Measurements from ENCODE around the gene MAP4K2.

Gene MAP4K2

GRCh38 chr11:64766881-64767280, 36.1 kb downstream of the MAP4K2 start:
- no peak for FAIRE-seq

GRCh38 chr11:64765851-64766665, 37.0 kb downstream of the MAP4K2 start:
- FAIRE-seq = no peak

GRCh38 chr11:64765291-64765850, 37.6 kb downstream of the MAP4K2 start:
- no peak for FAIRE-seq

- no peak for FAIRE-seq
Observed at GRCh38 chr11:64764753-64765152, 38.3 kb downstream of the MAP4K2 start.

- no peak for FAIRE-seq
Observed at GRCh38 chr11:64764040-64764611, 38.9 kb downstream of the MAP4K2 start.

GRCh38 chr11:64763526-64764039, 39.4 kb downstream of the MAP4K2 start:
- no peak for FAIRE-seq

GRCh38 chr11:64762674-64763525, 40.1 kb downstream of the MAP4K2 start:
- FAIRE-seq = no peak

- no peak for FAIRE-seq
Observed at GRCh38 chr11:64762277-64762673, 40.7 kb downstream of the MAP4K2 start.

- no peak for FAIRE-seq
Observed at GRCh38 chr11:64760759-64761420, 42.1 kb downstream of the MAP4K2 start.

GRCh38 chr11:64759722-64760719, 43.0 kb downstream of the MAP4K2 start, which contains the start of gene PYGM:
TSS of gene PYGM (minus strand) at chr11:64759974. CDS start at chr11:64759898, 76 bp downstream.
- FAIRE-seq = no peak

GRCh38 chr11:64759131-64759721, 43.8 kb downstream of the MAP4K2 start:
- no peak for FAIRE-seq

GRCh38 chr11:64758330-64759079, 44.5 kb downstream of the MAP4K2 start:
- no peak for FAIRE-seq

- FAIRE-seq = no peak
Observed at GRCh38 chr11:64757549-64758329, 45.3 kb downstream of the MAP4K2 start.

GRCh38 chr11:64755681-64756361, 47.2 kb downstream of the MAP4K2 start:
- no peak for FAIRE-seq

- FAIRE-seq = no peak
Observed at GRCh38 chr11:64754919-64755662, 47.9 kb downstream of the MAP4K2 start.

- FAIRE-seq = no peak
Observed at GRCh38 chr11:64754124-64754918, 48.7 kb downstream of the MAP4K2 start.
